LNCaP clone FGC (cell line): ENCODE results near the gene ST3GAL2.

ENCODE experiments used
- DNase-seq: peaks from one replicate; pipeline ENCODE4 v3.0.0-alpha.2; 2011; ENCODE audit warnings: low read depth
- H3K4me3 ChIP-seq: 2 replicates; pipeline ENCODE4 v1.5.1; 2011; ENCODE audit warnings: mild to moderate bottlenecking, low read depth, low read length, control low read depth
- CTCF ChIP-seq: IDR thresholded peaks from 2 replicates; pipeline ENCODE4 v1.5.1; 2012; ENCODE audit warnings: mild to moderate bottlenecking; ENCODE audit not compliant: control insufficient read depth, insufficient read depth; ENCODE audit errors: extremely low read depth

The ST3GAL2 gene

GRCh38 chr16:70437017-70437581, 1.8 kb downstream of the ST3GAL2 start:
- no peak for TF ChIP-seq CTCF
- H3K4me3 ChIP-seq = no peak overlapping the region
- no peak for DNase-seq

DNA sequence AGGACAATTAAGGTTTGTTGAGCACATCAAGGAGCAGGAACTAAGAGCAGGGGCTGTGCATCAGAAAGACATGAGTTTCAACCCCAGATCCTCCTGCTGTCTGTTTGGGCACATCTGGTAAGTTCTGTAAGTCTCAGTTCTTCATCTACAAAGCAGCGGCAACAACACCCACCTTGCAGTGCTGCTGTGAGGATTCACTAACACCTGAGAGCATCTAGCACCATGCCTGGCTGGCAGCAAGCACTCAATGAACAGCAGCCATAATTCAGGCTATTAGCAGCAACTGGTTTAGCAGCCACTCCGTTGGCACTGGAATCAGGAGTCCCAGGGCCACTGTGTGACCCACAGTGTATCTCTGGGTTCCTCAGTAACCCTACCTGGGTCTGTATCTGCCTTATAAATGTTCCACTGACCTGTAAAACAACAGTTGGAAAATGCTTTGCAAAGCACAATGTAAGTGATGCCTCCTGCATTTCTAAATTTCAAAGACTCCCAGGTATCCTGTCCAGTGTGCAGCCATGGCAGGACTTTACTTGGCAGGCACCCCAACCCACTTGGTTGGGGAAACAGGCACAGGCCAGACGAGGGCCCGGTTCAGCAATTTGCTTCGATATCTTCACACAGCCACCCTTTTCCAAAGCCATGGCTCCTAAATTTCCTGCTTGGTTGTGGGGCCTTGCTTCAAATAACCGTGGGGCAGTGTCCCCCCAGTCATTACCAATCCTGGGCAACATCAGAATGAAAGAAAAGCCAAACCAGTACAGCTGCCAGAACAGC, 4.2 kb downstream of the ST3GAL2 start:
- no peak for DNase-seq

DNA sequence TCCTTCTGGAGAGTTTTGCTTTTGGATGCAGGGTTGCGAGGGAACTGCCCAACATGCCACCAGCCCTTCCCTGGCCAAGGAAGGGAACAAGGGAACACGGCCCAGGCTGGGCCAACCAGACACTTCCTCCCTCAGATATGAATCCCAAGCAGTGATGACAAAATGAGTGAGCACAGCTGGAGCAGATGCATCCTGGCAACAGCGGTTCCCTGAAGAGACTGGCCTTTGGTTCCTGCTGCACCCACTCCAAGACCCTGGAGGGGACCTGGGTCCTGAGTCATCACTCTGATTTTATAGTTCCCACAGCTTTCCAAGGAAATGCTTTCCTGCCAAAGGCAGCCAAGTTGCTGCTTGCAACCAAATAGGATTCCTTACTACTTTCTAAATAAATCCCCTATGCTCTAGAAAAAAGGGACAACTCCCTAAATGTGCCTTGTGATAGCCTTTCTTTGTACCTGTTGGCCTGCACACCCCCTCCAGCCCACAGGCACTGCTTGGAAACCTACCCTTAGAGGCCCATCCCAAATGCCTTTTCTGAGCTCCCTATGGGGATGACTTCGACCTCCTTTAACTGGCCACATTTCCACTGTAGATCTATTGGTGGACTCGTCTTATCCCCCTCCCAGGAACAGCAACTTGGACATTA, 5.3 kb downstream of the ST3GAL2 start:
- no peak overlapping the region for H3K4me3 ChIP-seq
- no peak for DNase-seq
- TF ChIP-seq CTCF = no peak

More for the DNA sequence above, 4.2 kb downstream of the ST3GAL2 start:
- no peak for TF ChIP-seq CTCF
- no peak overlapping the region for H3K4me3 ChIP-seq

DNA sequence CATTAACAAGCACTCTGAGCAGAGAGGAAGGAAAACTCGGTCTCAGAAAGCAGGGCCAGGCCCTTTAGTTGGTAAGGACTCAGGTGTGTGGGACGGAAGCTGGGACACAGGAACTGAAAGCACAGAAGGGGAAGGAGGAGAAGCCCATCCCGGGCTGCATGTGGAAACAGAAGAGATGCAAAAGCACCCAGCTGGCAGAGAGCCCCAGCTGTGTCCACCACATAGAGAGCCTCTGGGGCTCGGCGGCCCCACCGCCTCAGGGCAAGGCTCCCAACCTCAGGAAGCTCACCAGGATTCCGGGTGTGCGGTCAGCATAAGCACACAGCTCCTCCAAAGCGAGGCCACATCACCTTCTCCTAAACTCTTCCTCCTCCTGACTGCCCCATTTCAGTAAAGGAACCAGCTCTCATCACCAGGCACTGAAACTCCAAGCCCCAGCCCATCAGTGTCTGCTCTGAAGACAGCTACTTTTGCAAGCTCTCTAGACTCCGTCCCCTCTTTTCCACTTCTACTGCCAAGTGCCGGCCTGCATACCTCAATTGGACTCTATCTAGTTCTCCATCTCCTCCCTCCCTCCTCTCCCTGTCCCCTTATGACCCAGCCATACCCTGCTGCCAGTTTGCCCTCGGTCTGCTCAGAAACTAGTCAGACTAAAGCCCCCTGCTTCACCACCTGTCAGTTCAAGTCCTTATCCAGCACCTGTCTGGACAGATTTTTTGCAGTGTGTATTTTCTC, 6.0 kb downstream of the ST3GAL2 start:
- DNase-seq = no peak
- H3K4me3 ChIP-seq = no peak overlapping the region
- no peak for TF ChIP-seq CTCF

- no peak for DNase-seq
- TF ChIP-seq CTCF = no peak
- H3K4me3 ChIP-seq = no peak overlapping the region
Observed at GRCh38 chr16:70432356-70432722, 6.6 kb downstream of the ST3GAL2 start.

DNA sequence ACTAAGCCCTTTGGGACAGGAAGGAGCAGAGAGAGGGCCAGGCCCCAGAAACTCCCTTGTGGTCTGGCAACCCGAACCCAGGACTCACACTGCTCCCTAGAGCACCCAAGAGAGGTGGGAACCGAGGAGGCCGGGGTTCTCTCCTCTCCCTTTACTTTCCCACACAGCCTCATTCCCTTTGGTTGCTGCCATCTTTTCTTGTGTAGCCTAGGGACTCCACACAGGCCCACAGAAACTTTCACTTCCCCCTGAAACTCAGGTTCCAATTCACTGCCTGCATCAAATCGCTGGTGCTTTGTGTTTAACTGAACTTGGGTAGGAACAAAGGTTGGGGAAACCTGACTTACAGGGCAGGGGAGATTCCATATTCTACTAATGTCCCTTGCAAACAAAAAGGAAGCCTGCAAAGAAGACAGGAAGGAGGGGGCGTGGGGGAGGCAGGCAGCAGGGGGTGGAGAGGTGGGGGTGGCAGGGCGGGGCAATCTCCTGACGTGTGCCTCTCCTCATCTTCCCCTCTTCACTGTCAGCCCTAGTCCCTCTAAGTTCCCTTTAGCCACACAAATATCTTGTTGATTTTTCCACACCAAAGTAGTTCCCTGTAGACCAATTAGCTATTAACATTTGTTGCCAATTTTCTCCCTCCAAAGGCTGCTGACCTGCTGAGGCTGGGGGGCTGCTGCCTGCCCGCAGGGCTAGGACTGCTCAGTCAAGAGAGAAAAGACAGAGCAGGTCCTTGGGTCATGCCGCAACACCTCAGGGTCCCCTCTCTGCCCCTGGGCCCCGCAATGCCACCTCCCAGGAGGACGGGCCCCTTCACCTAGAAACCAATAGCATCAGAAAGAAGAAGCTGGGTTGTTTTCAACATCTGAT, 8.0 kb downstream of the ST3GAL2 start:
- no peak for TF ChIP-seq CTCF
- no peak for DNase-seq
- no peak overlapping the region for H3K4me3 ChIP-seq
